GM12892 (cell line): ENCODE data around the gene FAM111A.

ENCODE experiments used
- POLR2A ChIP-seq: IDR thresholded peaks from 2 replicates; pipeline ENCODE4 v1.6.1; 2011; ENCODE audit warnings: low read depth, low read length, control low read depth
- POLR2AphosphoS5 ChIP-seq: IDR thresholded peaks from 2 replicates; pipeline ENCODE4 v1.6.1; 2011; ENCODE audit warnings: low read depth, low read length, control low read depth
- TAF1 ChIP-seq: IDR thresholded peaks from 2 replicates; pipeline ENCODE4 v1.6.1; 2011; ENCODE audit warnings: low read depth, mild to moderate bottlenecking, control low read depth, low read length, borderline replicate concordance

GRCh38 chr11:59137190-59137589 lies 5.5 kb upstream of the FAM111A start:
- TF ChIP-seq POLR2A (no peak), POLR2AphosphoS5 (no peak), TAF1 (no peak)
